ENCODE data around the gene HGD. TPM values are rescaled to one million over a fixed set of nuclear protein-coding genes. Genes with fewer than 3 reads are reported as not detected.

The HGD gene
- total and polyA plus RNA-seq, 2 of the 13 experiments (the other 11 are each of a cell fraction or from before 2014, with no cell fraction given), result 265 to 398 TPM

GRCh38 chr3:120682095-120682681 is at the start of gene HGD (continued):
- 0 out of 2 replicates have a peak, but pooled peaks have one; percentile 67 for TF ChIP-seq ATF6 (CRISPR knock-in tag; conservative IDR thresholded peaks at IDR 0.05)
- no peak for TF ChIP-seq MAFG (CRISPR knock-in tag; IDR thresholded peaks at IDR 0.05)
- no peak for TF ChIP-seq ZNF333 (CRISPR knock-in tag; IDR thresholded peaks at IDR 0.05; ENCODE audit: borderline replicate concordance)
- TF ChIP-seq MZF1 (CRISPR knock-in tag; IDR thresholded peaks at IDR 0.05; ENCODE audit: borderline replicate concordance), result no peak
- no peak; the same call in 1 of the 2 replicates for TF ChIP-seq HMG20B (CRISPR knock-in tag; conservative IDR thresholded peaks at IDR 0.05)
- TF ChIP-seq, protein P1, sequence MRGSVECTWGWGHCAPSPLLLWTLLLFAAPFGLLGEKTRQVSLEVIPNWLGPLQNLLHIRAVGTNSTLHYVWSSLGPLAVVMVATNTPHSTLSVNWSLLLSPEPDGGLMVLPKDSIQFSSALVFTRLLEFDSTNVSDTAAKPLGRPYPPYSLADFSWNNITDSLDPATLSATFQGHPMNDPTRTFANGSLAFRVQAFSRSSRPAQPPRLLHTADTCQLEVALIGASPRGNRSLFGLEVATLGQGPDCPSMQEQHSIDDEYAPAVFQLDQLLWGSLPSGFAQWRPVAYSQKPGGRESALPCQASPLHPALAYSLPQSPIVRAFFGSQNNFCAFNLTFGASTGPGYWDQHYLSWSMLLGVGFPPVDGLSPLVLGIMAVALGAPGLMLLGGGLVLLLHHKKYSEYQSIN (CRISPR knock-in tag; IDR thresholded peaks at IDR 0.05; ENCODE audit: borderline replicate concordance), result no peak
- TF ChIP-seq CHD4 (IDR thresholded peaks at IDR 0.05; ENCODE audit: borderline replicate concordance, low read length), result no peak
- no peak for TF ChIP-seq CERS6 (CRISPR knock-in tag; IDR thresholded peaks at IDR 0.05)
- TF ChIP-seq HNRNPH1 (optimal IDR thresholded peaks at IDR 0.05; ENCODE audit: low read depth, low read length), result no peak
- TF ChIP-seq, protein P2, sequence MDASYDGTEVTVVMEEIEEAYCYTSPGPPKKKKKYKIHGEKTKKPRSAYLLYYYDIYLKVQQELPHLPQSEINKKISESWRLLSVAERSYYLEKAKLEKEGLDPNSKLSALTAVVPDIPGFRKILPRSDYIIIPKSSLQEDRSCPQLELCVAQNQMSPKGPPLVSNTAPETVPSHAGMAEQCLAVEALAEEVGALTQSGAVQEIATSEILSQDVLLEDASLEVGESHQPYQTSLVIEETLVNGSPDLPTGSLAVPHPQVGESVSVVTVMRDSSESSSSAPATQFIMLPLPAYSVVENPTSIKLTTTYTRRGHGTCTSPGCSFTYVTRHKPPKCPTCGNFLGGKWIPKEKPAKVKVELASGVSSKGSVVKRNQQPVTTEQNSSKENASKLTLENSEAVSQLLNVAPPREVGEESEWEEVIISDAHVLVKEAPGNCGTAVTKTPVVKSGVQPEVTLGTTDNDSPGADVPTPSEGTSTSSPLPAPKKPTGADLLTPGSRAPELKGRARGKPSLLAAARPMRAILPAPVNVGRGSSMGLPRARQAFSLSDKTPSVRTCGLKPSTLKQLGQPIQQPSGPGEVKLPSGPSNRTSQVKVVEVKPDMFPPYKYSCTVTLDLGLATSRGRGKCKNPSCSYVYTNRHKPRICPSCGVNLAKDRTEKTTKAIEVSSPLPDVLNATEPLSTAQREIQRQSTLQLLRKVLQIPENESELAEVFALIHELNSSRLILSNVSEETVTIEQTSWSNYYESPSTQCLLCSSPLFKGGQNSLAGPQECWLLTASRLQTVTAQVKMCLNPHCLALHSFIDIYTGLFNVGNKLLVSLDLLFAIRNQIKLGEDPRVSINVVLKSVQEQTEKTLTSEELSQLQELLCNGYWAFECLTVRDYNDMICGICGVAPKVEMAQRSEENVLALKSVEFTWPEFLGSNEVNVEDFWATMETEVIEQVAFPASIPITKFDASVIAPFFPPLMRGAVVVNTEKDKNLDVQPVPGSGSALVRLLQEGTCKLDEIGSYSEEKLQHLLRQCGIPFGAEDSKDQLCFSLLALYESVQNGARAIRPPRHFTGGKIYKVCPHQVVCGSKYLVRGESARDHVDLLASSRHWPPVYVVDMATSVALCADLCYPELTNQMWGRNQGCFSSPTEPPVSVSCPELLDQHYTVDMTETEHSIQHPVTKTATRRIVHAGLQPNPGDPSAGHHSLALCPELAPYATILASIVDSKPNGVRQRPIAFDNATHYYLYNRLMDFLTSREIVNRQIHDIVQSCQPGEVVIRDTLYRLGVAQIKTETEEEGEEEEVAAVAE (CRISPR knock-in tag; IDR thresholded peaks at IDR 0.05; ENCODE audit: borderline replicate concordance), result peak; percentile 87
- TF ChIP-seq ZFP41 (CRISPR knock-in tag; IDR thresholded peaks at IDR 0.05; ENCODE audit: borderline replicate concordance), result no peak
- TF ChIP-seq AGO2 (optimal IDR thresholded peaks at IDR 0.05; ENCODE audit: low read depth, low read length), result no peak
- no peak for TF ChIP-seq ZNF207 (IDR thresholded peaks at IDR 0.05; ENCODE audit: borderline replicate concordance)
- TF ChIP-seq ZBTB8A (CRISPR knock-in tag; IDR thresholded peaks at IDR 0.05; ENCODE audit: borderline replicate concordance, low read depth), result no peak
- TF ChIP-seq ZSCAN31 (CRISPR knock-in tag; IDR thresholded peaks at IDR 0.05; ENCODE audit: low read depth), result no peak
- no peak for TF ChIP-seq RFXAP (CRISPR knock-in tag; IDR thresholded peaks at IDR 0.05; ENCODE audit: borderline replicate concordance)
- peak; percentile 74; the same call in 1 of the 2 replicates for TF ChIP-seq ZNF878 (CRISPR knock-in tag; IDR thresholded peaks at IDR 0.05)
- TF ChIP-seq BRCA1 (CRISPR knock-in tag; IDR thresholded peaks at IDR 0.05), result no peak
- TF ChIP-seq POLR2G (IDR thresholded peaks at IDR 0.05; ENCODE audit: low read depth, low read length), result peak; percentile 93
- peak; percentile 82 for TF ChIP-seq RARA (CRISPR knock-in tag; IDR thresholded peaks at IDR 0.05)
- TF ChIP-seq PLRG1 (conservative IDR thresholded peaks at IDR 0.05), result no peak
- TF ChIP-seq ZNF619 (CRISPR knock-in tag; IDR thresholded peaks at IDR 0.05), result no peak
- TF ChIP-seq SNAPC2 (CRISPR knock-in tag; IDR thresholded peaks at IDR 0.05), result 0 out of 2 replicates have a peak, but pooled peaks have one; percentile 38

Data from HepG2 (cell line).